GM12878 (cell line): ENCODE data around the gene LRGUK. TPM values are rescaled to one million over a fixed set of nuclear protein-coding genes. Genes with fewer than 3 reads are reported as not detected.

ENCODE experiments used
- ATAC-seq: fragments of 200-7000 bp; cut with Tn5 transposase; 3 replicates; pipeline ENCODE4 v1.9.1; 2020; ENCODE audit warnings: mild to moderate bottlenecking, moderate library complexity
- BruUV-seq: library from RNA; stranded (reverse); fragments of 400-500 nt; replicated peaks from 2 replicates; lab custom pipeline; 2021; lab: Mats Ljungman, UMichigan
- CTCF ChIA-PET: fragments of 300-600 bp; sonication (Branson Sonifier 250); formaldehyde crosslinking; extraction: SDS; loops from one replicate; lab custom pipeline; 2021; ENCODE audit warnings: inconsistent platforms; lab: Yijun Ruan, JAX
- POLR2A ChIA-PET: fragments of 350-600 bp; formaldehyde crosslinking; extraction: SDS; loops from one replicate; lab custom pipeline; 2021; ENCODE audit warnings: inconsistent platforms; lab: Charles Lee
- RAD21 ChIA-PET: fragments of 300-600 bp; sonication (Branson Sonifier 250); formaldehyde crosslinking; loops from one replicate; lab custom pipeline; 2023; ENCODE audit warnings: antibody characterized with exemption; ENCODE audit not compliant: unreplicated experiment; lab: Charles Lee
- SMC1A ChIA-PET: fragments of 300-600 bp; sonication (Branson Sonifier 250); formaldehyde crosslinking; loops from one replicate; lab custom pipeline; 2023; ENCODE audit not compliant: unreplicated experiment, uncharacterized antibody; lab: Charles Lee
- DNase-seq: peaks from one replicate; pipeline ENCODE4 v3.0.0-alpha.2; 2011; ENCODE audit warnings: low read depth, low spot score
- FAIRE-seq: peaks from 3 replicates; lab custom pipeline; 2011; peaks lifted over from hg19 to GRCh38; lab: Jason Lieb, UNC
- H2AFZ ChIP-seq: 2 replicates; pipeline ENCODE4 v1.6.0; 2011; ENCODE audit warnings: low read depth, low read length, control low read depth; ENCODE audit not compliant: control insufficient read depth
- H3K27ac ChIP-seq: 2 replicates; pipeline ENCODE4 v1.5.1; 2011; ENCODE audit warnings: control low read depth; ENCODE audit not compliant: control insufficient read depth, insufficient read depth
- H3K27me3 ChIP-seq, 2 experiments: replicated peaks in 1 of 2; 2 replicates each; pipeline versions ENCODE4 v1.6.0 to v1.6.1; 2011; ENCODE audit warnings: low read length in 1 of 2; ENCODE audit not compliant: control insufficient read depth in 2 of 2, insufficient read depth in 2 of 2
- H3K36me3 ChIP-seq, 2 experiments: 2 replicates each; pipeline ENCODE4 v1.5.1; 2011; ENCODE audit warnings: low read length in 1 of 2; ENCODE audit not compliant: control insufficient read depth in 2 of 2, insufficient read depth in 2 of 2
- H3K4me1 ChIP-seq: 2 replicates; pipeline ENCODE4 v1.6.1; 2011; ENCODE audit warnings: mild to moderate bottlenecking, low read length, moderate library complexity, mixed read lengths; ENCODE audit not compliant: control insufficient read depth, insufficient read depth
- H3K4me2 ChIP-seq: 2 replicates; pipeline ENCODE4 v1.6.0; 2011; ENCODE audit warnings: control low read depth; ENCODE audit not compliant: control insufficient read depth, insufficient read depth
- H3K4me3 ChIP-seq: fragments of 200-600 bp; sonication (generic); 2 replicates; pipeline ENCODE4 v1.5.1; 2016
- H3K79me2 ChIP-seq: 2 replicates; pipeline ENCODE4 v1.6.0; 2011; ENCODE audit warnings: low read length; ENCODE audit not compliant: control insufficient read depth, insufficient read depth
- H3K9ac ChIP-seq: 2 replicates; pipeline ENCODE4 v1.8.0; 2011; ENCODE audit warnings: low read length, control low read depth, mixed read lengths; ENCODE audit not compliant: control insufficient read depth, insufficient read depth
- H3K9me3 ChIP-seq: replicated peaks from 3 replicates; pipeline ENCODE4 v1.5.1; 2011; ENCODE audit warnings: mild to moderate bottlenecking, low read length; ENCODE audit not compliant: control insufficient read depth, insufficient read depth
- H4K20me1 ChIP-seq: 2 replicates; pipeline ENCODE4 v1.6.0; 2011; ENCODE audit not compliant: control insufficient read depth, insufficient read depth
- ASH2L ChIP-seq: fragments of 300-600, 200-600 bp; sonication (generic); IDR thresholded peaks from 2 replicates; pipeline ENCODE4 v1.6.1; 2017; ENCODE audit warnings: low read depth, mild to moderate bottlenecking, borderline replicate concordance
- EZH2 ChIP-seq: IDR thresholded peaks from 2 replicates; pipeline ENCODE4 v1.6.1; 2012; ENCODE audit warnings: low read depth, mild to moderate bottlenecking, control low read depth, inconsistent platforms, low read length, borderline replicate concordance; ENCODE audit not compliant: control insufficient read depth
- HCFC1 ChIP-seq: fragments of 150-350 bp; IDR thresholded peaks from 2 replicates; pipeline ENCODE4 v1.6.1; 2014; ENCODE audit warnings: low read length
- HDAC2 ChIP-seq: fragments of 200-600 bp; sonication (generic); IDR thresholded peaks from 2 replicates; pipeline ENCODE4 v1.6.1; 2017
- HDGF ChIP-seq: fragments of 450-650 bp; IDR thresholded peaks from 2 replicates; pipeline ENCODE4 v1.6.1; 2016; ENCODE audit warnings: antibody characterized with exemption
- LARP7 ChIP-seq: fragments of 450-650 bp; IDR thresholded peaks from 2 replicates; pipeline ENCODE4 v1.6.1; 2017; ENCODE audit warnings: mild to moderate bottlenecking
- PBX3 ChIP-seq: IDR thresholded peaks from 2 replicates; pipeline ENCODE4 v1.6.1; 2011; ENCODE audit warnings: mild to moderate bottlenecking, low read depth, low read length, moderate library complexity; ENCODE audit not compliant: insufficient replicate concordance
- POLR2AphosphoS5 ChIP-seq: IDR thresholded peaks from 2 replicates; pipeline ENCODE4 v1.6.1; 2011; ENCODE audit warnings: mild to moderate bottlenecking, low read length, inconsistent platforms
- SREBF2 ChIP-seq: IDR thresholded peaks from 2 replicates; pipeline ENCODE4 v1.6.1; 2012; ENCODE audit warnings: mild to moderate bottlenecking, low read length
- ZNF217 ChIP-seq: fragments of 450-650 bp; IDR thresholded peaks from 2 replicates; pipeline ENCODE4 v1.6.1; 2017; ENCODE audit warnings: antibody characterized with exemption, mild to moderate bottlenecking
- WGBS: methylation state at CpG from one replicate; pipeline ENCODE4 v1.1.6; 2016; ENCODE audit warnings: low lambda C conversion rate; ENCODE audit not compliant: insufficient replicate concordance, insufficient coverage; ENCODE audit errors: missing lambda C conversion rate; 5-methylcytosine and 5-hydroxymethylcytosine counted together
- in situ Hi-C: fragments of 300-500 bp; cut with MboI; formaldehyde crosslinking; loops from 9 replicates; pipeline ENCODE4 v1.14.3; 2018; ENCODE audit warnings: mixed read lengths
- intact Hi-C: fragments of 100-400 bp; cut with micrococcal nuclease; formaldehyde crosslinking; loops from one replicate; pipeline ENCODE4 v1.14.2; 2022; ENCODE audit not compliant: unreplicated experiment
- polyA plus RNA-seq, 11 experiments: library from polyadenylated mRNA; depleted of rRNA in 4 of 11; unstranded in 6 of 11; stranded (reverse) in 5 of 11; fragments of >200 nt; fragmentation: Nextera tagmentation in 4 of 11; fragmentation: Illumina TruSeq in 1 of 11; extraction: Ambion mirVana in 4 of 11; extraction: Trizol in 1 of 11; gene quantifications; 1 replicate in 1 of 11; 2 replicates in 10 of 11; pipeline versions ENCODE4 v1.2.1 to v1.2.3, GENCODE V29; 2011 to 2016; ENCODE audit warnings: inconsistent platforms in 2 of 11, missing spikeins in 2 of 11, low read depth in 1 of 11
- total RNA-seq, 4 experiments: library from RNA; depleted of rRNA in 3 of 4; stranded (reverse); fragments of >200 nt in 3 of 4; fragmentation: Illumina TruSeq in 1 of 4; extraction: Trizol in 1 of 4; gene quantifications; 2 replicates each; pipeline versions ENCODE4 v1.2.1 to v1.2.3, GENCODE V29; 2013 to 2021
- TF ChIP-seq, protein P1 (sequence below): fragments of 450-650 bp; IDR thresholded peaks from 2 replicates; pipeline ENCODE4 v1.6.1; 2017; ENCODE audit warnings: mild to moderate bottlenecking, moderate library complexity
- TF ChIP-seq, protein P2 (sequence below): fragments of 450-650 bp; formaldehyde crosslinking; IDR thresholded peaks from 2 replicates; pipeline ENCODE4 v1.5.0; 2022; ENCODE audit warnings: mild to moderate bottlenecking, missing genetic modification characterization

Gene LRGUK
- total and polyA plus RNA-seq, 10 of the 15 experiments (the other 5 are each of a cell fraction or from before 2014, with no cell fraction given) = 0.04 to 0.14 (median 0.08) TPM; not detected in 3

DNA sequence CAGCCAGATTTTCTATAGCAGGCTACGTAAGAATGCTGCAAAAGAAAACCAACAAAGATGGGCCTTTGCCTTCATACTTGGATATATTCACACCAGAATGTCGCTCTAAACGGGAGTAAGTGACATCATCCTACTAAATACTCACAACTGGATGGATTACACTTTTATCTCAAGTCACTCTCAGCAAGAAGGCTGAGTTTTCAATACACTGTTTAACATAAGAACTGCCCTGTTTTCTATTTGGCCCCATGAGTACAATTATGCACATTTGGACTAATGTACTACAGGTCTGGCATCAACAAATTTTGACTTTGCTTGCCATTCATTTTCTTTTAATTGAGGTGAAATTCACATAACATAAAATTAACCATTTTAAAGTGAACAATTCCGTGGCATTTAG, 181.4 kb downstream of the LRGUK start (continued):
- no peak for TF ChIP-seq EZH2
- TF ChIP-seq, all 136 proteins: peak for 0

DNA sequence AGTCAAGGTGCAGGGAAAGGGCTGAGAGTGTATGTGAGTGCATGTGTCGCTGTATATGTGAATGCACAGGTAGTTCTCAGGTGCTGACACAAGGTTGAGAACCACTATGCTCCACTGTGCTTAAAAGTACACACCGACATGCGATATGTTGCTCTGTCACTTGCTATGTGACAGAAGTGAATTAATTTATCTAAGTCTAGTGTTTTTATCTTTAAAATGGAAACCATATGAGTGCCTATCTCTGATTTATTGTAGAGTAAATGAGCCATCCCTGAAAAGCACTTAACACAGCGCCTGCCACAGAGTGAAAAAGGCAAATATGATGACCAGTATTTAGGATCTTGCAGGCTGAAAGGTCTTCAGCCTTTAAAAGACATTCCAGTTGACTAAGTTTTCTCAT, 184.7 kb downstream of the LRGUK start:
- FAIRE-seq (no peak), DNase-seq (no peak), ATAC-seq (no peak)
- Histone ChIP-seq H3K27ac (no peak overlapping the region), H3K4me2 (no peak overlapping the region), H3K9me3 (no peaks in the 10 kb centered on the region), H4K20me1 (no peaks in the 10 kb centered on the region), H3K79me2 (peaks cover 3% of the 10 kb centered on the region), H3K4me1 (no peaks in the 10 kb centered on the region), H3K4me3 (no peak overlapping the region), H3K9ac (no peak overlapping the region), H2AFZ (no peak overlapping the region), H3K27me3 (no peaks in the 10 kb centered on the region), H3K36me3 (no peaks in the 10 kb centered on the region)
- BruUV-seq = no TSS peak
- RAD21 ChIA-PET = no interaction called here
- WGBS = 100% methylated on average over 4 of the region's 4 CpGs
- SMC1A ChIA-PET = no interaction called here
- intact Hi-C loops = no loop called here
- in situ Hi-C loops = no loop called here
- POLR2A ChIA-PET = no interaction called here
- CTCF ChIA-PET = no interaction called here
- TF ChIP-seq HCFC1 = no peak
- no peak for TF ChIP-seq ZNF217
- TF ChIP-seq, protein P1, sequence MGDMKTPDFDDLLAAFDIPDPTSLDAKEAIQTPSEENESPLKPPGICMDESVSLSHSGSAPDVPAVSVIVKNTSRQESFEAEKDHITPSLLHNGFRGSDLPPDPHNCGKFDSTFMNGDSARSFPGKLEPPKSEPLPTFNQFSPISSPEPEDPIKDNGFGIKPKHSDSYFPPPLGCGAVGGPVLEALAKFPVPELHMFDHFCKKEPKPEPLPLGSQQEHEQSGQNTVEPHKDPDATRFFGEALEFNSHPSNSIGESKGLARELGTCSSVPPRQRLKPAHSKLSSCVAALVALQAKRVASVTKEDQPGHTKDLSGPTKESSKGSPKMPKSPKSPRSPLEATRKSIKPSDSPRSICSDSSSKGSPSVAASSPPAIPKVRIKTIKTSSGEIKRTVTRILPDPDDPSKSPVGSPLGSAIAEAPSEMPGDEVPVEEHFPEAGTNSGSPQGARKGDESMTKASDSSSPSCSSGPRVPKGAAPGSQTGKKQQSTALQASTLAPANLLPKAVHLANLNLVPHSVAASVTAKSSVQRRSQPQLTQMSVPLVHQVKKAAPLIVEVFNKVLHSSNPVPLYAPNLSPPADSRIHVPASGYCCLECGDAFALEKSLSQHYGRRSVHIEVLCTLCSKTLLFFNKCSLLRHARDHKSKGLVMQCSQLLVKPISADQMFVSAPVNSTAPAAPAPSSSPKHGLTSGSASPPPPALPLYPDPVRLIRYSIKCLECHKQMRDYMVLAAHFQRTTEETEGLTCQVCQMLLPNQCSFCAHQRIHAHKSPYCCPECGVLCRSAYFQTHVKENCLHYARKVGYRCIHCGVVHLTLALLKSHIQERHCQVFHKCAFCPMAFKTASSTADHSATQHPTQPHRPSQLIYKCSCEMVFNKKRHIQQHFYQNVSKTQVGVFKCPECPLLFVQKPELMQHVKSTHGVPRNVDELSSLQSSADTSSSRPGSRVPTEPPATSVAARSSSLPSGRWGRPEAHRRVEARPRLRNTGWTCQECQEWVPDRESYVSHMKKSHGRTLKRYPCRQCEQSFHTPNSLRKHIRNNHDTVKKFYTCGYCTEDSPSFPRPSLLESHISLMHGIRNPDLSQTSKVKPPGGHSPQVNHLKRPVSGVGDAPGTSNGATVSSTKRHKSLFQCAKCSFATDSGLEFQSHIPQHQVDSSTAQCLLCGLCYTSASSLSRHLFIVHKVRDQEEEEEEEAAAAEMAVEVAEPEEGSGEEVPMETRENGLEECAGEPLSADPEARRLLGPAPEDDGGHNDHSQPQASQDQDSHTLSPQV = no peak
- no peak for TF ChIP-seq HDGF
- no peak for TF ChIP-seq SREBF2
- no peak for TF ChIP-seq ASH2L
- TF ChIP-seq, protein P2, sequence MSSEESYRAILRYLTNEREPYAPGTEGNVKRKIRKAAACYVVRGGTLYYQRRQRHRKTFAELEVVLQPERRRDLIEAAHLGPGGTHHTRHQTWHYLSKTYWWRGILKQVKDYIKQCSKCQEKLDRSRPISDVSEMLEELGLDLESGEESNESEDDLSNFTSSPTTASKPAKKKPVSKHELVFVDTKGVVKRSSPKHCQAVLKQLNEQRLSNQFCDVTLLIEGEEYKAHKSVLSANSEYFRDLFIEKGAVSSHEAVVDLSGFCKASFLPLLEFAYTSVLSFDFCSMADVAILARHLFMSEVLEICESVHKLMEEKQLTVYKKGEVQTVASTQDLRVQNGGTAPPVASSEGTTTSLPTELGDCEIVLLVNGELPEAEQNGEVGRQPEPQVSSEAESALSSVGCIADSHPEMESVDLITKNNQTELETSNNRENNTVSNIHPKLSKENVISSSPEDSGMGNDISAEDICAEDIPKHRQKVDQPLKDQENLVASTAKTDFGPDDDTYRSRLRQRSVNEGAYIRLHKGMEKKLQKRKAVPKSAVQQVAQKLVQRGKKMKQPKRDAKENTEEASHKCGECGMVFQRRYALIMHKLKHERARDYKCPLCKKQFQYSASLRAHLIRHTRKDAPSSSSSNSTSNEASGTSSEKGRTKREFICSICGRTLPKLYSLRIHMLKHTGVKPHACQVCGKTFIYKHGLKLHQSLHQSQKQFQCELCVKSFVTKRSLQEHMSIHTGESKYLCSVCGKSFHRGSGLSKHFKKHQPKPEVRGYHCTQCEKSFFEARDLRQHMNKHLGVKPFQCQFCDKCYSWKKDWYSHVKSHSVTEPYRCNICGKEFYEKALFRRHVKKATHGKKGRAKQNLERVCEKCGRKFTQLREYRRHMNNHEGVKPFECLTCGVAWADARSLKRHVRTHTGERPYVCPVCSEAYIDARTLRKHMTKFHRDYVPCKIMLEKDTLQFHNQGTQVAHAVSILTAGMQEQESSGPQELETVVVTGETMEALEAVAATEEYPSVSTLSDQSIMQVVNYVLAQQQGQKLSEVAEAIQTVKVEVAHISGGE = no peak
- TF ChIP-seq POLR2AphosphoS5 = no peak
- TF ChIP-seq HDAC2 = no peak
- TF ChIP-seq LARP7 = no peak
- no peak for TF ChIP-seq PBX3
